ENCODE results near the gene ACTN2. TPM values are rescaled to one million over a fixed set of nuclear protein-coding genes. Genes with fewer than 3 reads are reported as not detected.

ACTN2 gene
- total RNA-seq, 2 donors from 2014 or later = 0.79 to 2.2 TPM

GRCh38 chr1:236642763-236643162, 43.5 kb upstream of the ACTN2 start:
- no peak for TF ChIP-seq CTCF (conservative IDR thresholded peaks at IDR 0.05)
- no peak overlapping the region for H3K9ac ChIP-seq (ENCODE audit: extremely low read depth, low read length, poor library complexity, severe bottlenecking)
- no peaks in the 10 kb centered on the region for H3K9me3 Mint-ChIP-seq
- no peaks in the 10 kb centered on the region for H3K36me3 ChIP-seq (ENCODE audit: control insufficient read depth, insufficient read depth, low read length)
- 91 to 100% methylated on average over 2 to 4 of the region's 4 CpGs for WGBS, 2 experiments (ENCODE audit: insufficient coverage in 1 of 2, insufficient read length in 1 of 2)
- no peak overlapping the region for H3K4me3 ChIP-seq (ENCODE audit: low read length)
- H3K36me3 Mint-ChIP-seq (ENCODE audit: low read depth) = no peaks in the 10 kb centered on the region
- H3K4me1 Mint-ChIP-seq = no peaks in the 10 kb centered on the region
- H3K4me3 Mint-ChIP-seq = no peak overlapping the region
- H3K4me1 ChIP-seq (ENCODE audit: control insufficient read depth, insufficient read depth, low read length) = no peaks in the 10 kb centered on the region
- no peak overlapping the region for H3K27ac Mint-ChIP-seq
- no peaks in the 10 kb centered on the region for H3K9me3 ChIP-seq (ENCODE audit: control insufficient read depth, low read length)
- H3K27me3 ChIP-seq (ENCODE audit: control insufficient read depth, insufficient read depth, low read length, poor library complexity, severe bottlenecking) = no peaks in the 10 kb centered on the region
- DNase-seq = no peak
- no peak overlapping the region for H3K27ac ChIP-seq (ENCODE audit: low read depth, low read length)
- H3K27me3 Mint-ChIP-seq (ENCODE audit: insufficient read depth) = no peaks in the 10 kb centered on the region

GRCh38 chr1:236645016-236645680, 41.2 kb upstream of the ACTN2 start:
- H3K27me3 ChIP-seq (ENCODE audit: control insufficient read depth, insufficient read depth, low read length, poor library complexity, severe bottlenecking) = no peaks in the 10 kb centered on the region
- H3K9me3 ChIP-seq (ENCODE audit: control insufficient read depth, low read length) = no peaks in the 10 kb centered on the region
- no peak overlapping the region for H3K27ac ChIP-seq (ENCODE audit: low read depth, low read length)
- WGBS, 2 experiments (ENCODE audit: insufficient coverage in 1 of 2, insufficient read length in 1 of 2) = 88 to 98% methylated on average over 4 to 5 of the region's 5 CpGs
- no peaks in the 10 kb centered on the region for H3K36me3 ChIP-seq (ENCODE audit: control insufficient read depth, insufficient read depth, low read length)
- H3K36me3 Mint-ChIP-seq (ENCODE audit: low read depth) = no peaks in the 10 kb centered on the region
- no peaks in the 10 kb centered on the region for H3K4me1 Mint-ChIP-seq
- H3K27ac Mint-ChIP-seq = no peak overlapping the region
- H3K4me1 ChIP-seq (ENCODE audit: control insufficient read depth, insufficient read depth, low read length) = no peaks in the 10 kb centered on the region
- H3K4me3 ChIP-seq (ENCODE audit: low read length) = no peak overlapping the region
- H3K9me3 Mint-ChIP-seq = no peaks in the 10 kb centered on the region
- H3K27me3 Mint-ChIP-seq (ENCODE audit: insufficient read depth) = no peaks in the 10 kb centered on the region
- TF ChIP-seq CTCF (conservative IDR thresholded peaks at IDR 0.05) = no peak
- H3K9ac ChIP-seq (ENCODE audit: extremely low read depth, low read length, poor library complexity, severe bottlenecking) = no peak overlapping the region
- DNase-seq = no peak
- H3K4me3 Mint-ChIP-seq = no peak overlapping the region

- H3K4me3 Mint-ChIP-seq = no peak overlapping the region
- Histone ChIP-seq H3K27ac (ENCODE audit: low read depth, low read length) (no peak overlapping the region), H3K9ac (ENCODE audit: extremely low read depth, low read length, poor library complexity, severe bottlenecking) (no peak overlapping the region), H3K9me3 (ENCODE audit: control insufficient read depth, low read length) (no peaks in the 10 kb centered on the region), H3K4me3 (ENCODE audit: low read length) (no peak overlapping the region), H3K36me3 (ENCODE audit: control insufficient read depth, insufficient read depth, low read length) (no peaks in the 10 kb centered on the region), H3K27me3 (ENCODE audit: control insufficient read depth, insufficient read depth, low read length, poor library complexity, severe bottlenecking) (no peaks in the 10 kb centered on the region), H3K4me1 (ENCODE audit: control insufficient read depth, insufficient read depth, low read length) (no peaks in the 10 kb centered on the region)
- no peaks in the 10 kb centered on the region for H3K36me3 Mint-ChIP-seq (ENCODE audit: low read depth)
- no peak for TF ChIP-seq CTCF (conservative IDR thresholded peaks at IDR 0.05)
- H3K27ac Mint-ChIP-seq = no peak overlapping the region
- 89% methylated on average over 1 of the region's 1 CpG; no CpG with 5 or more reads in 1 of the 2 experiments for WGBS, 2 experiments (ENCODE audit: insufficient coverage in 1 of 2, insufficient read length in 1 of 2)
- no peaks in the 10 kb centered on the region for H3K27me3 Mint-ChIP-seq (ENCODE audit: insufficient read depth)
- H3K9me3 Mint-ChIP-seq = no peaks in the 10 kb centered on the region
- no peak for DNase-seq
- no peaks in the 10 kb centered on the region for H3K4me1 Mint-ChIP-seq
Observed at GRCh38 chr1:236654511-236654910, 31.8 kb upstream of the ACTN2 start.
